ENCODE data around the gene C6orf132. TPM values are rescaled to one million over a fixed set of nuclear protein-coding genes. Genes with fewer than 3 reads are reported as not detected.

Gene C6orf132
- total RNA-seq, 1 experiment from 2014 or later = 49.8 TPM

DNA sequence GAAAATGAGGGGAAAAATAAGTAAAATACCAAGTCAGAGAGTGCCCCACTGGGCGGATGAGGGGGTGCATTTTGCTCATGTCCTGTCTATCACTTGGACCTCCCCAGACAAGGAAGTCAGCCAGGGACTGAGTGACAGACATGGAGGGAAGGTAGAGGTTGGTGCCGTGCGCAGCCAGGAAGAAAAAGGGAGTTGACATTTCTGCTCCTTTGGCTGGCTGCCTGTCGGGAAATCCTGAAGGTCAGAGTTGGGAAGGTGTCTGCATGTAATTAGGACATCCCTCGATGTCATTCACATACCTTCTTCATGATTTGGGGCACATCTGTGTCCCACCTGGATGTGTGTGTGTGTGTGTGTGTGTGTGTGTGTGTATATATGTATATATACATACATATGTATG, 39.7 kb upstream of the C6orf132 start:
- BruUV-seq (replicated peaks) = no TSS peak
- Histone ChIP-seq H3K4me2 (no peak overlapping the region), H3F3A (ENCODE audit: insufficient read depth, low read depth) (peaks cover 3% of the 10 kb centered on the region; the same call in 1 of the 2 replicates), H3K79me2 (ENCODE audit: low read depth) (no peaks in the 10 kb centered on the region), H4K20me1 (ENCODE audit: insufficient read depth) (no peaks in the 10 kb centered on the region), H3K9me2 (ENCODE audit: insufficient read depth) (no peaks in the 10 kb centered on the region), H3K4me1 (replicated peaks; ENCODE audit: insufficient read depth) (0 out of 2 replicates have a peak, but pooled peaks cover 6% of the 10 kb centered on the region), H3K9me3 (ENCODE audit: insufficient read depth, low read depth) (no peaks in the 10 kb centered on the region), H3K4me3 (no peak overlapping the region), H3K36me3 (ENCODE audit: low read depth) (no peaks in the 10 kb centered on the region), H2AFZ (no peak overlapping the region), H3K27ac (no peak overlapping the region), H3K27me3 (ENCODE audit: insufficient read depth, low read depth) (no peaks in the 10 kb centered on the region)
- TF ChIP-seq EZH2 (IDR thresholded peaks at IDR 0.05; ENCODE audit: low read depth) = no peak
- no peak for TF ChIP-seq CTCF (conservative IDR thresholded peaks at IDR 0.05)
- intact Hi-C loops (cut with micrococcal nuclease; ENCODE audit: unreplicated experiment) = no loop called here
- CTCF ChIA-PET = no interaction called here
- POLR2A ChIA-PET (ENCODE audit: unreplicated experiment) = interaction anchor here (0.6 kb wide), 1 partner anchor 109 kb away, joined by 3 read pairs; no protein-coding TSS in a partner anchor
- DNase-seq = no peak

DNA sequence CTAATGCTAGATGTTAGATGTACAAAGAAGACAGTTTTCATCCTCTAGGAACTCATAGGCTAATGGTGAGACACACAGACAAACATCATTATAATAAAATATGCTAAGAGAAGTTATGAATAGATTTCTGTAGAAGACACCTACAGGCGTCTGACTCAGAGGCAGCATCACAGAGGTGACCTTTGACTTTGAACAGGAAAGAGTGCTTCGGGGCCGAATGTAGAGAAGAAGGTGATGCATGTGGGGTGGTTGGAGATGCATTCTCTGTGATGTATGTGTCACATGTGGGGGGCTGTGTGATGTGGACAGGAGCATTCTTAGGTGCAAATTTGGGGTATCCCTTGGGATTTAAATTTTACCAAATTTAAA, 37.5 kb upstream of the C6orf132 start:
- POLR2A ChIA-PET (ENCODE audit: unreplicated experiment) = no interaction called here
- TF ChIP-seq CTCF (conservative IDR thresholded peaks at IDR 0.05) (no peak), EZH2 (IDR thresholded peaks at IDR 0.05; ENCODE audit: low read depth) (no peak)
- CTCF ChIA-PET = no interaction called here

DNA sequence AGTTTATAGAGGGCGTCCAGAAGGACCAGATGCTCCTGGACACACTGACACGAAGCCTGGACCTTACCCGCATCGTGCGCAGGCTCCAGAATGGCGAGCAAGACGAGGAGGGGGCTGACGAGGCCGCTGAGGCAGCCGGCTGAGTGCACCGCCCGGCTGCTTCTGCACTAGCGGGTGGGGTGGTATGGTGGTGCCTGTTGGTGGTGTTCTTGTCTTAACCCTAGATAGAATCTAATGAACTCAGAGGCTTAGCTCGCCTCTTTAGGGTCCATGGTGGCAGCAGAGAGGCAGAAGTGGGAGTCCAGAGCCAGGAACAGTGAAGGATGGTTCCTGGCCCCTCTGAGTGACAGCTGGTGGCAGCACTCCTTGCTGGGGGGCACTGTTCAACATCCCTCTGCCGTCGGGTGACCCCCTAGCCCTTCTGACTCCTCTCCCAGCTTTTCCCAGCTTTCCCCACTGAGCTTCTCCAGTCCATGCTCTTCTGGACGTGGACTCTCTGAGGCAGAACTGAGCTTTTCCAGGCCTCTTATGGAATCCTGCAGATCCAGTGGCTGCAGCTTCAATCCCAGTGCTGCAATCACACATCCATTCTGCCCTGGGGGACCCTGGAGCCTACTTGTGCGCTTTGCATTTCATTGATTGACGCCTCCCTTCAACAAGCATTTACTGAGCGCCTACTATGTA, 37.0 kb upstream of the C6orf132 start:
- H3K79me2 ChIP-seq (ENCODE audit: low read depth) = no peaks in the 10 kb centered on the region
- ChIA-PET CTCF (no interaction called here), POLR2A (ENCODE audit: unreplicated experiment) (no interaction called here)
- DNase-seq = no peak
- no peaks in the 10 kb centered on the region for H3K9me3 ChIP-seq (ENCODE audit: insufficient read depth, low read depth)
- H3K4me2 ChIP-seq = no peak overlapping the region
- TF ChIP-seq EZH2 (IDR thresholded peaks at IDR 0.05; ENCODE audit: low read depth) (no peak), CTCF (conservative IDR thresholded peaks at IDR 0.05) (no peak)
- H2AFZ ChIP-seq = no peak overlapping the region
- no peak overlapping the region for H3K27ac ChIP-seq
- H3K27me3 ChIP-seq (ENCODE audit: insufficient read depth, low read depth) = no peaks in the 10 kb centered on the region
- H3K4me3 ChIP-seq = no peak overlapping the region
- peaks cover 4% of the 10 kb centered on the region; the same call in 1 of the 2 replicates for H3F3A ChIP-seq (ENCODE audit: insufficient read depth, low read depth)
- 0 out of 2 replicates have a peak, but pooled peaks cover 6% of the 10 kb centered on the region for H3K4me1 ChIP-seq (replicated peaks; ENCODE audit: insufficient read depth)
- BruUV-seq (replicated peaks) = no TSS peak
- no peaks in the 10 kb centered on the region for H4K20me1 ChIP-seq (ENCODE audit: insufficient read depth)
- no peaks in the 10 kb centered on the region for H3K9me2 ChIP-seq (ENCODE audit: insufficient read depth)
- intact Hi-C loops (cut with micrococcal nuclease; ENCODE audit: unreplicated experiment) = no loop called here
- no peaks in the 10 kb centered on the region for H3K36me3 ChIP-seq (ENCODE audit: low read depth)

More for the DNA sequence above, 37.5 kb upstream of the C6orf132 start:
- no peak overlapping the region for H2AFZ ChIP-seq
- intact Hi-C loops (cut with micrococcal nuclease; ENCODE audit: unreplicated experiment) = no loop called here
- DNase-seq = no peak
- H4K20me1 ChIP-seq (ENCODE audit: insufficient read depth) = no peaks in the 10 kb centered on the region
- no peak overlapping the region for H3K4me2 ChIP-seq
- 0 out of 2 replicates have a peak, but pooled peaks cover 6% of the 10 kb centered on the region for H3K4me1 ChIP-seq (replicated peaks; ENCODE audit: insufficient read depth)
- BruUV-seq (replicated peaks) = no TSS peak
- H3K9me2 ChIP-seq (ENCODE audit: insufficient read depth) = no peaks in the 10 kb centered on the region
- H3K36me3 ChIP-seq (ENCODE audit: low read depth) = no peaks in the 10 kb centered on the region
- peaks cover 4% of the 10 kb centered on the region; the same call in 1 of the 2 replicates for H3F3A ChIP-seq (ENCODE audit: insufficient read depth, low read depth)
- H3K4me3 ChIP-seq = no peak overlapping the region
- H3K27ac ChIP-seq = no peak overlapping the region
- no peaks in the 10 kb centered on the region for H3K9me3 ChIP-seq (ENCODE audit: insufficient read depth, low read depth)
- no peaks in the 10 kb centered on the region for H3K79me2 ChIP-seq (ENCODE audit: low read depth)
- H3K27me3 ChIP-seq (ENCODE audit: insufficient read depth, low read depth) = no peaks in the 10 kb centered on the region

Data from PC-9 (cell line).